ENCODE measurements around the gene PARD3.

PARD3 gene

DNA sequence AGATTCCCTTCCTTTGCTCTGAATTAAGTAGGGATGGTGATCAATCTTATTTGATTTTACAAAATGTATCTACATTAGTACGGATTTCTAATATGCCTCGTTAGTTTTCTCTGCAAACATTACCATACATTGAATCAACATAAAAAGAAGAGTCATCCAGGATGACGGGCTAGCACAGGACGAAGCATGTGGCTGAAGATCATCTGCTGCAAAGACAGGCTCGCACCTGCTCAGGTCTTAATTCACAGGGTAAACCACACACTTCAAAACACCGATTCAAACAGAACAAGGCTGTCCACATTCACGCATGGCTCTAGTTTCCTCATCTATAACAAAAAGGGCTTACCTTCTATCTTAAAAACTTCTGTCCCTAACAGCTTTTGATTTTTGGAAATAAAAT lies 323.0 kb downstream of the PARD3 start:
- DNase-seq (ENCODE audit: low read depth) = no peak

GRCh38 chr10:34491678-34492077 lies 323.4 kb downstream of the PARD3 start:
- no peak for DNase-seq (ENCODE audit: low read depth)

DNA sequence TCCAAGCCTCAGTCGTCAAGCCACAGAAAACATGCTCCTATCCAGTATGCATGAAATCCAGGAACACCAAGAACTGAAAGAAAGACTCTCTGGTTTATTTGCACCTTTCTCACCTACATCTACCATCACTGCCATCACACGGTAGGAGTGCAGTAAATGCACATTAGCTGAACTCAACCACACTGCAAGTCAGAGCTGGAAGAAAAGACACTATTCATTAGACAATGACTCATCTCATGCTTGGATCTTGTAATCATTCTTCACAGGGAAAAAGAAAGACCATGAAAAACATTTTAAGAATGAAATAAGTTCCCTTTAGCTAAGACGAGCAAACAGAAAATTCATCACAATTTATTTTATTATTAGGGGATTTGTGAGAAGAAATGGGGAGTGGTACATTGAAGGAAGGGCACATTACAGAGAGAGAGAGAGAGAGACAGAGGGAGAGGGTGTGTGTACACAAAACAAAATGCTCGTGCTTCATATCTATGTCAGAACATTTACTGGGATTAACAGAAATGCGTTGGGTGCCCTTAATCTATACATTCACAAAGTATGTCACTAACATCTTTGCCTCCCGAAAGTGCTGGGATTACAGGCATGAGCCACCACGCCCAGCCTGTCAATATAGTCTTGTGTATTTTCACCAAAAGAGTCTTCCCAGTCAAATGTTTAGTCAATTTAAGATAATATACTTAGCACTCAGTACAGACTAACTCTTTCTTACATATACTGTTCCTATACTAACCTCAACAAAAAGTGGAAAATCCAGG lies 324.9 kb downstream of the PARD3 start:
- no peak for DNase-seq (ENCODE audit: low read depth)

DNA sequence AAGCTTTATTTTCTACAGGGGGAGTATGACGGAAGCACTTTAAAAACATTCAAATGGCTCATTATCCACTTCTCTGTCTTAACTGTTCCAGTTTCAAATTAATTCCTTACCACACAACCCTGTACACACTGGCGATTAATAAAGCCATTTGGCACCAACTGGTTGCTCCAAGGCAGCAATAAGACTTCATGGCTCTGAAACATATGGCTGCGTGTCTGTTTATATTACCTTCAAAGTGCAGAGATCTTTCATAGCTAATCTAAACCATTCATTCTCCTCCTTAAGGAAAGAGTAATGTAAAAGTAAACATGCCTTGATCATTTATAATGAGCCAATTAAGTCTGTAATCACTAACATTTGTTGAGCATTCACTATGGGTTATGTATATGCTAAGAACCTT lies 325.7 kb downstream of the PARD3 start:
- DNase-seq (ENCODE audit: low read depth) = no peak

DNA sequence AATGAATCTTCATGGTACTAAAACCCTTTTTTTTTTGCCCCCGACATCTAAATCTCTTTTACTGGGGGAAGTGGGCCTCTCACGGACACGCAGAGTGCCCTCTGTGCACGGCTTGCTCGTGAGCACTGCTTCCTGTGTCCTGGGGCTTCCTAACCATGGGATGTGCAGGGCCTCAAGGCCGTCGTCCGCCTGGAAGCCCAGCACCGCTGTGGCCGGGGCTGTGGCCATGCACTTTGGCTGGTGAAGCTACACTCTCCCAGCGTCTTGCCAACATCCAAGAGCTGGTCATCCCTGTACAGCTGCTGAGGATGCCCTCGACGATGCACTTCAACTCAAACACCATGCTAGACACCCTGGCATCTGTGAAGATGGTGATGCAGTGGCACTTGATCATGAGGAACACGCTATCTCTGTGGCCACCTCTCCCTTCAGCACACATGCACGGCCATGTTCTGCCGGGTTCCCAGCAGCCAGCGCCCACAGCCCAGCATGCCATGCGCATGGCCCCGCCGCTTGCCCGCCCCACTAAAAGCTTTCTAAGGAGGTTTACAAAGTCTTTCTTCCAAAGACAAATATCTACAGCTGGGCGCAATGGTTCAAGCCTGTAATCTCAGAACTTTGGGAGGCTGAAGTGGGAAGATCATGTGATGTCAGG lies 326.5 kb downstream of the PARD3 start:
- no peak for DNase-seq (ENCODE audit: low read depth)

- DNase-seq (ENCODE audit: low read depth) = no peak
Measured at GRCh38 chr10:34486008-34486407, 329.1 kb downstream of the PARD3 start.

- no peak for DNase-seq (ENCODE audit: low read depth)
Measured at GRCh38 chr10:34484164-34484563, 330.9 kb downstream of the PARD3 start.

- no peak for DNase-seq (ENCODE audit: low read depth)
Measured at GRCh38 chr10:34480345-34480744, 334.8 kb downstream of the PARD3 start.

DNA sequence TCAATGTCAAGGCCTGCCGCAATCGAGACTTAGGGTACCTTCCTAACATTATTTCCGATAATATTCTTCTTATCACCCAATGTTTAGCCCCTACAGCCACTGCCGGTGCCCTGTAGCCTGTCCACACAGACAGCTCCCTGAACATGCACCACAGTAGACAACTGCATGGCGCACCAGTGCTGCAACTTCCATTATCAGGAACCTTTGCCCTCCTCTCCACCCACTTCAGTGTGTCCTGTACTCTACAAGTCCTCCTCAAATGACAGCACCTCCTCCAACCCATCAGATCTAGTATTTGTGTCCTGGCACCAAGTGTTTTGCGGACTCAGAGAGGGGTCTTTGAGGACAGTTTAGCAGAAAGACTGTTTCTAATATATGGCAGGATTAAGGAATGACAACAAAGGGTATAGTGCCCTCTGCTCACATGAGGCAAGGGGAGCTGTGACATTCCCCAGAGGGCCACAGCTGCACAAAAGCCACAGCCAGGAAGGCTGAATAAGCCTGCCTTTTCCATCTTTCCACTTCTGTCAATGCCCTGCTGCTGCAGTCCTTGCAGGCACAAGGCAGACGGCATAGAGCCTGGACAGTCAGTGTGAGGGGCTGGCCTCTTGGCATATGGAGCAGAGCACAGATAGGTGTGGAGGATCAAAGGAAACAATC lies 335.4 kb downstream of the PARD3 start:
- DNase-seq (ENCODE audit: low read depth) = no peak

DNA sequence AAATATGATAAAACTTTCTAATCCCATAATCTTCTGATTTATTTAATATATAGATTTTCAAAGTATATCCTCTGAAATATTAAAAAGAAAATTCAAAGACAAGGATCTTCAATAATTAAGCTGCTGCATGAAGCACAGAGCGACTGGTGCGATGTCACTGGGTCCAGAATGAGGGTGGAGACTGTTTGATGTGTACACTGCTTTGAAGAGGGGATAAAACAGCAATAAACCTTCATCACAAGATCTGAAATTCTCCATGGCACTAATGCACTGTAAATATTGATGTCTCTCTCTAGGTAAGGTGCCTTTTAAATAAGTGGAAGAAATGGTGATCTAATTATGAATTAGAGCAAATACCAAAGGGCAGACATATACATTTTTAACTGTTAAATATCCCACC lies 337.8 kb downstream of the PARD3 start:
- DNase-seq (ENCODE audit: low read depth) = no peak

GRCh38 chr10:34476608-34477007 lies 338.5 kb downstream of the PARD3 start:
- no peak for DNase-seq (ENCODE audit: low read depth)

DNA sequence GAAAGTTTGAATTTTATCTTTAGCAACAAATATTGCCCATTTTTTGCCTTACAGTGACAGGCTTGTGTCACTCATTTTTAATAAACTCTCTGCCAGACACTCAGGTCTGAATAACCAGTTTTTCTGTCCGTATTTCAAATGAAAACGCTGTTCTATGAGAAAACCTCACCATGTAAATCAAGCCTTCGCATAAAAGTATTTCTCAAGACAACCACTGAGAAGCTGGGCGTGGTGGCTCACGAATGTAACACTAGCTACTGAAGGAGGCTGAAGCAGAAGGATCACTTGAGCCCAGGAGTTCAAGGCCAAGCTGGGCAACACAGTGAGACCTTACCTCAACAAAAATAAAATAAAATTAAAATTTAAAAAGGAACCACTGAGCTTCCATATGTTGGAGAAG lies 339.3 kb downstream of the PARD3 start:
- no peak for DNase-seq (ENCODE audit: low read depth)

- DNase-seq (ENCODE audit: low read depth) = no peak
Measured at GRCh38 chr10:34475274-34475646, 339.8 kb downstream of the PARD3 start.

DNA sequence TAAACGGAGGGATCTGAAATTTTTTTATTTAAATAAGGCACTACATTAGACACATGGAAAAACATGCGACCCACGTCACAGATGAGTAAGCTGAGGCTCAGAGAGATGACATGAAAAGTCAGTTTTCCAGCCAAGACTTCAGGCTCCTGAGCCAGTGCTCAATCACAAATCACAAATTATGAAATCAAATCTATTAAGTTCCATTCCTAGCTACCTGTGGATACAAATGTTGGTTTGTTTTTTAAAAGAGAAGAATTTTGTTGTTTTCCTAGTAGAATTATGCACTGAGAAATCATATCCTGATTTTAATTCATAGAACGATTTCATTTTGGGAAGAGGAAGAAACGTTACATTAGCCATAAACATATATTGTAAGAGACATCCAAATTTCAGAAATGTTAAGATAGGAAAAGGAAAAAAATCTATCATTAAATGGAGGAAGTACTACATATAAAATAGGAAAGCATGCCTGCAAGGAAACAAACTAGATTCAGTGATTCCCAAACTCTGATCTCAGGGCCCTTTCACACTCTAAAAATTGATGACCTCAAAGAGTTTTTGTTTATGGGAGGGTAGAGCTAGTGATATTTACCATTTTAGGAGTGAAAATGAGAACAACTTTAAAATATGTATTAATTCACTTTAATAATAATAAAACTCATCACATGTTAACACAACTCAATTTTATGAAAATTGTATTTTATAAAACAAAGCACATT lies 340.4 kb downstream of the PARD3 start:
- DNase-seq (ENCODE audit: low read depth) = no peak

DNA sequence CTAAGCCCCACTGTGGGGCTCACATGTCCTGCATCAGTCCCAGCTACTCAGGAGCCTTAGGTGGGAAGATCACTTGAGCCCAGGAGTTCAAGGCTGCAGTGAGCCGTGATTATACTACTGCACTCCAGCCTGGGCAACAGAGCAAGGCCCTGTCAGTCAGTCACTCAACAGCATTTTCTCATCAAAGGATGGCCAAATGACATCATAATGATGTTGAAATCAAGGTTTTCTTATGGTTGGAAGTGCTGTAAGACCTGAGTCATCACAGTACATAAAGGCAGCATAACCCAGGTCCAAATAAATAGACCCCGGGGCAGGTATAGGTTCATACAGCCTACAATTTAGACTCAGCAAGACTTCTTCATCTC lies 341.1 kb downstream of the PARD3 start:
- no peak for DNase-seq (ENCODE audit: low read depth)

- DNase-seq (ENCODE audit: low read depth) = no peak
Measured at GRCh38 chr10:34473174-34474008, 341.7 kb downstream of the PARD3 start.

GRCh38 chr10:34470307-34470706 lies 344.8 kb downstream of the PARD3 start:
- DNase-seq (ENCODE audit: low read depth) = no peak

DNA sequence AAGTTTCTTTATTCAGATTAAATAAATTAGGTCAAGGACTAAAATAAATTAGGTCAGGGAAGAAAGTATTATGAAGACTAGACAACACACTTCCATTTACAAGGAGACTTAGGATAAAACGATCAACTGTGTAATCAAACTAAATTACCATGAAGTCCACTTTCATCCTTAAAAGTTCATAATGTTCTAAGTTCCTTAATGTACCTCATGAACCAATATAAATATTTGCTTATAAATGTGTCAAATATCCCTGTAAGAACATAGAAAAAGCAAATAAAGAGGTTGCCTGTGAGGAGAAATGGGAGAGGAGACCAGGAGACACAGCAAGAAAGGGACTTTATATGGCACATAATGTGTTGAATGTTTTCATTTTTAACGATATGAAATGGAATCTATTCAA lies 345.6 kb downstream of the PARD3 start:
- no peak for DNase-seq (ENCODE audit: low read depth)

DNA sequence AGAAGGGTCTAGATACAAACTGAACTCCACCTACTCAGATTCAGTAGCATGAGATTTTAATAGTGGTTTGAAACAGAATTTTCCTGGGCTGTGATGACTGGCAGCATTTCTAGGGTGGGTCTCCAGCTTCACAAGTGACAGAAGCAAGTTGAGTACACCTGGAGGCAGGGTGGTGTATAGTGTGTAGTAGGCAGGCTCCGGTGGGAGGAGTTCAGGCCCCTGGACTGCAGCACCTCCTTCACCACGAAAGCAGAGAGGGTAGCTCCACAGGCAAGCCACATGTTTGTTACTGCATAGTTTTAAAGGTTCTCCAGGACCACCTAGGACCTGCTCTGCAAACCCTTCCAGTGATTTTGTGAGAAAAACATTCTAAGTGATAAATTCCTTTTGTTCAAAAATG lies 347.2 kb downstream of the PARD3 start:
- DNase-seq (ENCODE audit: low read depth) = no peak

DNA sequence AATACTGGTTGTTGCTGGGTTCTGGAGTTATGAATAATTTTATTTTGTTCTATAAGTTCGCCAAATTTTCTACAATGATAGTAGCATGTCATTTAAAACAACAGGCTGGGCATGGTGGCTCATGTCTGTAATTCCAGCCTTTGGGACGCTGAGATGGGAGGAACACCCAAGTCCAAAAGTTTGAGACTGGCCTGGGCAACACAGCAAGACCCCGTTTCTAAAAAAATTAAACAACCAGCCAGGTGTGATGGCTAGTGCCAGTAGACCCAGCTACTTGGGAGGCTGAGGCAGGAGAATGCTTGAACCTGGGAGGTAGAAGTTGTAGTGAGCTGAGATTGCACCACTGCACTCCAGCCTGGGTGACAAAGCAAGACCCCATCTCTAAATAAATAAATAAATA lies 347.7 kb downstream of the PARD3 start:
- no peak for DNase-seq (ENCODE audit: low read depth)

DNA sequence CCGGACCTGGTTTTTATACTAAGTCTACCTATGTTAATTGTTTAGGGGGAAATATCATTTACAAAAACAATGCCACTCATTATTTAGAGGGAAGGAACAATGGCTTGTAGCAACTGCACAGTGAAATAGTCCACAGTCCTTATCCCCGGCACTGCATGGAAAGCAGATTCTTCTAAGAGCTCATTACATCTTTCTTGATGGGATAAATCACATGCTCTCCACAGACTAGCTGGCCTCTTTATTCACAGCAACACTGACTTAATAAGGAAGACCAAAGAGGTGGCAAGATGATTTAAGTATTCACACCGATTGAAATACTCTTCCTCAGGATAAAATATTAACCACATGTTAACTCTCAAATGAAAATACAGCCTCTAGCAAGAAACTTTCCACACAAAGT lies 349.4 kb downstream of the PARD3 start:
- no peak for DNase-seq (ENCODE audit: low read depth)

DNA sequence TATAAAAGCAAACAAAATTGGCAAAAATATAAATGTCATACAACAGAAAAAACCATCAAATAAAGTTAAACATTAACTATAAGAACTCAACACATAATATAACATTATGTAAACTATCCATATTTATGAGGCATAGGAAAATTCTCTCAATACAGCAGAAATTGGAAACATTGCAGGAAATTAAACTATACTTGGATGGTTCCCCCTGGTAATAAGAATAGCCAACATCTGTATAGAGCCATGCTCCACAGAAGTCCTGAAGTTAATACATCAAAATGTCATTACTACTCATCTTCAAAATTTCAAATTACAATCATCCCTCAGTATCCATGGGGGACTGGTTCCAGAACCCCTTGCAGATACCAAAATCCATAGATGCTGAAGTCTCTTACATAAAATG lies 350.5 kb downstream of the PARD3 start:
- DNase-seq (ENCODE audit: low read depth) = no peak
